Prostate gland (tissue), 2 donors: ENCODE results near the gene MAD1L1. TPM values are rescaled to one million over a fixed set of nuclear protein-coding genes. Genes with fewer than 3 reads are reported as not detected.
A peak's percentile ranks its signal among the peaks of the same experiment; 100 is the strongest.

Experiments
- DNase-seq: peaks from one replicate; pipeline ENCODE4 v3.0.0-alpha.2; 2019; ENCODE audit warnings: low spot score
- H3K27ac ChIP-seq, 2 donors: fragments of 200-600 bp; sonication (generic); 2 replicates each; pipeline ENCODE4 v1.5.1; 2017 to 2019
- H3K27me3 ChIP-seq: fragments of 200-600 bp; sonication (generic); replicated peaks from 2 replicates; pipeline ENCODE4 v1.5.1; 2019; ENCODE audit not compliant: insufficient read depth
- H3K36me3 ChIP-seq, 2 donors: fragments of 200-600 bp; sonication (generic); 1 replicate in 1 of 2; 2 replicates in 1 of 2; pipeline versions ENCODE4 v1.5.1 to v1.8.1; 2017 to 2019
- H3K4me1 ChIP-seq: fragments of 200-600 bp; sonication (generic); replicated peaks from 2 replicates; pipeline ENCODE4 v1.5.1; 2019
- H3K4me3 ChIP-seq, 2 donors: fragments of 200-600 bp; sonication (generic); 2 replicates each; pipeline ENCODE4 v1.5.1; 2017 to 2019
- H3K9me3 ChIP-seq: fragments of 200-600 bp; sonication (generic); 2 replicates; pipeline ENCODE4 v1.5.1; 2017
- POLR2A ChIP-seq: fragments of 450-650 bp; IDR thresholded peaks from one replicate; pipeline ENCODE4 v1.6.1; 2016; ENCODE audit warnings: antibody characterized with exemption, mild to moderate bottlenecking
- POLR2AphosphoS5 ChIP-seq: sonication (generic); formaldehyde crosslinking; IDR thresholded peaks from one replicate; pipeline ENCODE4 v1.6.1; 2017; ENCODE audit warnings: antibody characterized with exemption
- WGBS: methylation state at CpG from one replicate; pipeline ENCODE4 v1.1.5; 2018; 5-methylcytosine and 5-hydroxymethylcytosine counted together
- intact Hi-C: fragments of 100-400 bp; cut with DNase I; formaldehyde crosslinking; loops from one replicate; pipeline ENCODE4 v1.14.2; 2022
- total RNA-seq, 2 donors: library from RNA; depleted of rRNA; stranded (reverse); fragments of >200 nt; gene quantifications; one replicate each; pipeline ENCODE4 v1.1.0, GENCODE V29; 2016
- TF ChIP-seq, protein P1 (sequence below), 4 experiments: fragments of 200-600 bp in 2 of 4; fragments of 450-650 bp in 2 of 4; sonication (generic) in 2 of 4; IDR thresholded peaks; 1 replicate in 3 of 4; 2 replicates in 1 of 4; pipeline ENCODE4 v1.5.1; 2016 to 2019; ENCODE audit warnings: antibody characterized with exemption in 4 of 4, mild to moderate bottlenecking in 2 of 4, moderate library complexity in 2 of 4

The MAD1L1 gene
- total RNA-seq, 2 donors from 2014 or later, result 79.3 to 91.9 TPM

- WGBS, result 97% methylated on average over 8 of the region's 8 CpGs
- no peak for DNase-seq
- H3K4me1 ChIP-seq, result peaks cover 10% of the 10 kb centered on the region
These were observed 73.6 kb downstream of the MAD1L1 start for GRCh38 chr7:2159176-2159520.

GRCh38 chr7:2158331-2159175, 74.2 kb downstream of the MAD1L1 start:
- Histone ChIP-seq H3K4me3 (no peak overlapping the region), H3K27me3 (no peaks in the 10 kb centered on the region), H3K9me3 (no peaks in the 10 kb centered on the region), H3K36me3 (no peaks in the 10 kb centered on the region), H3K27ac (peak overlapping the region; percentile 30 to 60), H3K4me1 (peaks cover 6% of the 10 kb centered on the region)
- intact Hi-C loops, result loop anchor here (5.0 kb wide), 1 partner anchor 51 kb away; no protein-coding TSS in a partner anchor
- 88% methylated on average over 13 of the region's 13 CpGs for WGBS
- TF ChIP-seq, protein P1, sequence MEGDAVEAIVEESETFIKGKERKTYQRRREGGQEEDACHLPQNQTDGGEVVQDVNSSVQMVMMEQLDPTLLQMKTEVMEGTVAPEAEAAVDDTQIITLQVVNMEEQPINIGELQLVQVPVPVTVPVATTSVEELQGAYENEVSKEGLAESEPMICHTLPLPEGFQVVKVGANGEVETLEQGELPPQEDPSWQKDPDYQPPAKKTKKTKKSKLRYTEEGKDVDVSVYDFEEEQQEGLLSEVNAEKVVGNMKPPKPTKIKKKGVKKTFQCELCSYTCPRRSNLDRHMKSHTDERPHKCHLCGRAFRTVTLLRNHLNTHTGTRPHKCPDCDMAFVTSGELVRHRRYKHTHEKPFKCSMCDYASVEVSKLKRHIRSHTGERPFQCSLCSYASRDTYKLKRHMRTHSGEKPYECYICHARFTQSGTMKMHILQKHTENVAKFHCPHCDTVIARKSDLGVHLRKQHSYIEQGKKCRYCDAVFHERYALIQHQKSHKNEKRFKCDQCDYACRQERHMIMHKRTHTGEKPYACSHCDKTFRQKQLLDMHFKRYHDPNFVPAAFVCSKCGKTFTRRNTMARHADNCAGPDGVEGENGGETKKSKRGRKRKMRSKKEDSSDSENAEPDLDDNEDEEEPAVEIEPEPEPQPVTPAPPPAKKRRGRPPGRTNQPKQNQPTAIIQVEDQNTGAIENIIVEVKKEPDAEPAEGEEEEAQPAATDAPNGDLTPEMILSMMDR (IDR thresholded peaks at IDR 0.05), result no peak
- no peak for TF ChIP-seq POLR2AphosphoS5
- TF ChIP-seq POLR2A, result no peak
- no peak for DNase-seq

More at GRCh38 chr7:2159176-2159520, 73.6 kb downstream of the MAD1L1 start:
- Histone ChIP-seq H3K36me3 (no peaks in the 10 kb centered on the region), H3K27ac (no peak overlapping the region), H3K4me3 (no peak overlapping the region), H3K9me3 (no peaks in the 10 kb centered on the region), H3K27me3 (no peaks in the 10 kb centered on the region)
- TF ChIP-seq POLR2AphosphoS5 (no peak), POLR2A (no peak)
- TF ChIP-seq, protein P1 (IDR thresholded peaks at IDR 0.05), result no peak
- intact Hi-C loops, result loop anchor here (5.0 kb wide), 1 partner anchor 52 kb away; no protein-coding TSS in a partner anchor

DNA sequence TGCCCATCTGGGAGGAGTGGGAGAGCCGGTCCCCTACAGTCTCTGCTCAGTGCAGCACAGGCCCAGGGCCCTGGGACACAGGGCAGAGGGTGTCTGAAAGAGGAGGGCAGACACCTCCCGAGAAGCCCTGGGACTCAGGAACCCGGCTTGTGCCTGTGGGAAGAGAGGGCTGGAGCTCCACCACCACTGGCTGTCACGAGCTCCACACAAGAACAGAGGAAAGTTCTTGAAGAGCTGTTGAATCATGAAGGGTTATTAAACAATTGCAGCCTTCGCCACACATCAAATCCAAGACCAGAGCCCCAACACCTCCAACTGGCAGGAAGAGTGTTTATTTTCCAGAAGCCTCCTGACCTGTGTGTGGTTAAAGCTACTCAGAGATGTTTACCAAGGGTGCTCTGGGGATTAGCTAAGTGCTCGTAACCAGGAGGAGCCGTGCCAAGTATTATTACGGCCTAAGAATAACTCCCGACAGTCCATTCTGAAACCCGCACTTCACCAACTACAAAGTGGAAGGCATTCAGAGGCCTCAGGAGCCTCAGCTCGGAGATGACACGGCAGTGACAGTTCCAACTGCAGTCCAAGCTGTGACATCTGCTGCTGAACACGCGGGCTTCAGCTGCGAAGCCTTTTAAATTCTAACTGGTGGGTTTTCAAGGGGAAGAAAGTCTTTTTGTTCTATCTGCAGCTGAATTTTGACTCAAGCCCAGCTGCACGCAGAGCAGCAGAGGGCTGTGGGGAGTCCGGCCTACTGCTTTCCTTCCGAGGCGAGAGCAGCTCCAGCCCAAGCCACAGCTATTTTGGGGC, 75.1 kb downstream of the MAD1L1 start:
- Histone ChIP-seq H3K36me3 (no peaks in the 10 kb centered on the region), H3K9me3 (no peaks in the 10 kb centered on the region), H3K4me3 (no peak overlapping the region), H3K27me3 (no peaks in the 10 kb centered on the region), H3K4me1 (peaks cover 6% of the 10 kb centered on the region), H3K27ac (peak overlapping the region; percentile 30 to 60)
- DNase-seq, result peak; percentile 74
- WGBS, result 24% methylated on average over 19 of the region's 19 CpGs
- TF ChIP-seq, protein P1 (IDR thresholded peaks at IDR 0.05), result no peak
- TF ChIP-seq POLR2AphosphoS5, result peak; percentile 92
- intact Hi-C loops, result loop anchor here (5.0 kb wide), 1 partner anchor 50 kb away; no protein-coding TSS in a partner anchor

- Histone ChIP-seq H3K4me1 (peaks cover 6% of the 10 kb centered on the region), H3K9me3 (no peaks in the 10 kb centered on the region), H3K36me3 (no peaks in the 10 kb centered on the region), H3K27ac (peak overlapping the region; percentile 30 to 60), H3K4me3 (no peak overlapping the region), H3K27me3 (no peaks in the 10 kb centered on the region)
- TF ChIP-seq POLR2A, result no peak
- TF ChIP-seq, protein P1 (IDR thresholded peaks at IDR 0.05), result no peak
- TF ChIP-seq POLR2AphosphoS5, result no peak
- intact Hi-C loops, result loop anchor here (5.0 kb wide), 1 partner anchor 50 kb away; no protein-coding TSS in a partner anchor
- WGBS, result 82% methylated on average over 15 of the region's 15 CpGs
- DNase-seq, result no peak
These were observed 75.8 kb downstream of the MAD1L1 start for GRCh38 chr7:2156756-2157472.
